Medulla oblongata (tissue), 1 donor: ENCODE measurements around the gene RGL3.
A peak's percentile ranks its signal among the peaks of the same experiment; 100 is the strongest.
"Not testable (repeated sequence)": the region's sequence is repeated elsewhere in the genome, so short reads cannot be mapped to it uniquely, and the experiment has no call there.

Source experiments
- DNase-seq: peaks from one replicate; pipeline ENCODE4 v3.0.0-alpha.2; 2015; ENCODE audit errors: extremely low spot score

Gene RGL3

DNA sequence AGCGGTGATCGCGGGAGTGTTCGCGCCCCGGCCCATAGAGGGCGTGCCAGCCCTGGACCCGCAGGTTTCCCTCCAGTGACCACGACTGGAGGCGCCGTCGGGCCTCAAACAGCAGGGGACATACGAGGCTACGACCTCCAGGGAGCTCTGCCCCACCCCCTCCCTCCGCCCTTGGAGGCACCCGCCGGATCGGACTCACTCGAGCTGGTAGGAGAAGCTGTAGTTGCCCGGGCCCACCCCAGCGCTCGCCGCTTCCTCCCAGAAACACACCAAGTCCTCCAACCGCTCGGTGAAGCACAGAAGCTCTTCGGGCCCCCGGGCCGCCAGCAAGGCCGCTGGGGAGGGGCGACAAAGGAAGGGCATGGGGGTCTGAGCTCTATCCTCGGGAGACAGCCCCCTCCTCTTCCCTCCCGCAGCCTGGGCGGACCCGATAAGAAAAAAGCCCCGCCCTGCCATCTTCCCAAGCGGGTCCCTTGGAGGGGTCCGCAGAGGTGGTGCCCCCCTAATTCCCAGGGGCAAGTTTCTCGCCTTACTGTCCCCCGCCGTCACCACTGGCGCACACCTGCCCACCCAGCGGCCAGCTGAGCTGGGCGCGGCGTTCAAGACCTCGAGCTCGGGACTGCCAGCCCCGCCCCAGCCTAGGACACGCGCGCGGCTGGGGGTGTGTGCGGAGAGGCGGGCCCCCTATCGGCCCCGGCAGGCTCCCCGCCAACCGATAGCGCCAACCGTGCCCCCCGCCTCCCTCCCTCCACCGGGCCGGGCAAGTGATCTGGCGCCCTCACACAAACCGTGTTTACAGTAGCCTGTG, 36.0 kb downstream of the RGL3 start:
- DNase-seq: peak; percentile 14

DNA sequence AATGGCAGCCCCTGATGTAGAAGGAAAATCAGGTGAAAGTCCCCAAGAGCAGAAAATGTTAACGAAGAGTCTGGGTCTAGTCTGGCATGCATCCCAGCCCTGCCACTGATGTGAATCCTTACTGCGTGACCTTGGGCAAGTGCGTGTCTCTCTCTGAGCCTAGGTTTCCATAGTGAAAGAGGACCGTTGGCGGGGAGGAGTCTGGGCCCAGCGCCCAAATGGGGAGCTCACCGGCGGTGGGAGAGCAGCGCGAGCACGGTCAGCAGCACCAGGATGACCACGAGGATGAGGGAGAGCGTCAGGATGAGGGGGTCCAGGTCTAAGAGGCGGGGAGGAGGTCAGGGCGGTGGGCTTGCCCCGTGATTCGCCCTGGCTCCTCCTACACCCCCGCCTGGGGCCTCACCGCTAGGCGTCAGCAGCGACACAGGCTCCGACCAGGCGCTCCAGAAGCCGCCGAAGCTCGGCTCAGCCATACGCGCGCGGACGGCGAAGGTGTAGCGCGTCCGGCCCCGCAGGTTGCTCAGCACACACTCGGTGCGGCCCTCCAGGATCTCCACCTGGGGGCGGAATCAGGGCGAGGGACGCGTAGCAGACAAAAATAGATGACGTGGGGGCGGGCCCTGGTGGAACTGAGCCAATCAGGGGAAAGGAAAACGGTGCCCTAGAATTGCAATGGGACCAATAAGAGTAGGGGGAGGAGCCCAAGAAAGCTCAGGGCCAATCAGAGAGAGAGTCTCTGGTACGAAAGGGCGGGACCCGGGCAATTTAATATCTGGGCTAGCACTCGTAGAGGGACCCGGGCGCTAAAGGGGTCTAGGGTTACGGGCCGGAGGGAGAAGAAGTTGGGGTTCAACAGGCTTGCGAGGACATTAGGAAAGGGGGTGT, 38.2 kb downstream of the RGL3 start:
- peak; percentile 98 for DNase-seq

DNA sequence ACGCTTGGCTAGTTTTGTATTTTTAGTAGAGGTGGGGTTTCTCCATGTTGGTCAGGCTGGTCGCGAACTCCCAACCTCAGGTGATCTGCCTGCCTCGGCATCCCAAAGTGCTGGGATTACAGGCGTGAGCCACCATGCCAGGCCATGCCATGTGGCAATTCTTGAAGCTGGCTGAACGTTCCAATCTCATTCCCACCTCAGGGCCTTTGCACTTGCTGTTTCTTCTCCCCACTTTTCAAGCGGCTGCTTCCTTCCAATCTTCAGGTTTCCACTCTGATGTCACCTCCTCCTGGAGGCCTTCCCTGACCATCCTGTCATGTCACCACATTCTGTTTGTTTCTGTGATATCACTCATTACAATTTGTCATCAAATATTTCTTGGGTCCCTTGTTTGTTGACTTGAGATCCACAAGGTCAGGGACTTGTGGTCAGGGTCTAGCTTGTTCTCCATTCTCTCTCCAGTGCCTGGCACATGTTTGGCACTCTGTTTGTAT, 39.2 kb downstream of the RGL3 start:
- DNase-seq: no peak

DNA sequence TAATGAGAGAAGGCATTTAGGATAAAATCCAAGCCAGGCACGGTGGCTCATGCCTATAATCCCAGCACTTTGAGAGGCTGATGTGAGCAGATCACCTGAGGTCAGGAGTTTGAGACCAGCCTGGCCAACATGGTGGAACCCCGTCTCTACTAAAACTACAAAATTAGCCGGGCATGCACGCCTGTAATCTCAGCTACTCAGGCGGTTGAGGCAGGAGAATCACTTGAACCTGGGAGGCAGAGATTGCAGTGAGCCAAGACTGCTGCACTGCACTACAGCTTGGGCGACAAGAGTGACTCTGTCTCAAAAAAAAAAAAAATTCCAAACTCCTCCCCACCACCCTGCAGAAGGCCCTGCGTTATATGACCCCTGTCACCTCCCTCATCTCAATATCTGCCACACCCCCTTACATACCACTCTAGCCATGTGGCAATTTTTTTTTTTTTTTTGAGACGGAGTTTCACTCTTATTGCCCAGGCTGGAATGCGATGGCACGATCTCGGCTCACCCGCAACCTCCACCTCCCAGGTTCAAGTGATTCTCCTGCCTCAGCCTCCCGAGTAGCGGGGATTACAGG, 39.8 kb downstream of the RGL3 start:
- DNase-seq: not testable (repeated sequence)

DNA sequence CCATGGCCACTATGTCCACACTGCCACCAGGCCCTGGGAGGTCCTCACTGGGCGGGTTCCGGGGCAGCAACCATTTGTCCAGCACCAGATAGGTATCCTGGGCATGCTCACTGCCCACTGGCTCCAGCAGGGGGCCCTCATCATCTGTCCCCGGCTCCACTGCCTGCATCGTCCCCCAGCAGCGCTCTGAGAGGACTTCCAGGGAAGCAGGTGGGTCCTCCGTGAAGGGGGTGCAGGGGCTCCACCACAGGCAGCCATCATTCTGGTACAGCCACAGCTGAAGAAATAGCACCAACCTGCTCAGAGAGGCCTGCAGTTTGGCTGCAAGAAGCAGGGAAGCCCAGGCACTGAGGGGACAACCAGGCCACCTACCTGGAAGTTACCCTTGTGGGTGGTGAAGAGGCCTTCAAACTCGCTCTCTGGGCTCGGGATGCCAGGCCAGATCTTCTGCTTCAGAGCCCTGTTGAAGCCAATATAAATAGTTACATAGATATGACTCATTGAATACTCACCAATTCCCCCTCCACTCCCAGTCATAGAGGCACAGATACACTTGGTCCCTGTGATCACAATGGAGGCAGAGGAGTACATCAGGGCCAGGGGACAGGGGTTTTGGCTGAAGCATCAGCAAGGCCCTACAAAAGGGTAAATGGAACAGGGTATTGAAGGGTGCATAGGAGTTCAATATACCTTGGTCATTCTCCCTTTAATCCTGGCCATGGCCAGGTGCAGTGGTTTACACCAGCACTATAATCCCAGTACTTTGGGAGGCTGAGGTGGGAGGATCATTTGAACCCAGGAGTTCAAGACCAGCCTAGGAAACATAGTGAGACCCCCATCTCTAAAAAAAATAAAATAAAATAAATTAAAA, 40.6 kb downstream of the RGL3 start:
- peak; percentile 38 for DNase-seq

DNA sequence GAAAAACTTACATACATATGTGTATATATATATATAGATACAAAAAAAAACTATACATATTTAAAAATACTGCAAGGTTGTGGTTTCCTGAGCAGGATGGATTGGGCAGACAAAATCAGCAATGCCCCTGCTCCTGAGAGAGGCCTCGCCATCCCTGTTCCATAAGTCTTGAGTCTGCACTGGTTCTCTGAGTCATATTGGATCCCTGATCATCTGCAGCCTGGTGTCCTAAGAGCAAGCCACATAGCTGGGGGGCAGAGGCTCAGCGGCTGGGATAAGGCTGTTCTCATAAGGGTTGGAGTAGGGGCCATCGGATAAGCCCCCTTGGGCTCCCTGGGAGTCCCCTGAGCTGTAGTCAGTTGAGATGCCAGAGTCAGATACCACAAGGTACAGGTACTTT, 41.4 kb downstream of the RGL3 start:
- DNase-seq: no peak

DNA sequence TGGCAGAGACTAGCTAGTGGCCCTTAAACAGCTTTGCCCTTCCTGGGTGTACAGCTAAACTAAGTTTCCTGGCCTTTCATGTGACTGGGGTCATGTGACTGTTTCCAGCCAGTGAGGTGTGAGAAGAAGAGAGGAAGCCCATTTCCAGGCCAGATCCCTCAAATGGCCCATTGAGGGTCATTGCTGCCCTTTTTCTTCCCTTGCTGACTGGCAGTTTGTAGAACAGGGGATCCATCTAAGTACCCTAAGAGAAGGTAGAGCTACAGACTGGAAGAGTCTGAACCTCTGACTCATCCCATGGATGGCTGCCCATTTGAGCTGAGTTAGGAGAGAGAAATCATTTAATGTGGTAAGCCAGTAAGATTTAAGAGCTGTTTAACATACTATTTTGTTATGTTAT, 41.9 kb downstream of the RGL3 start:
- peak; percentile 57 for DNase-seq

DNA sequence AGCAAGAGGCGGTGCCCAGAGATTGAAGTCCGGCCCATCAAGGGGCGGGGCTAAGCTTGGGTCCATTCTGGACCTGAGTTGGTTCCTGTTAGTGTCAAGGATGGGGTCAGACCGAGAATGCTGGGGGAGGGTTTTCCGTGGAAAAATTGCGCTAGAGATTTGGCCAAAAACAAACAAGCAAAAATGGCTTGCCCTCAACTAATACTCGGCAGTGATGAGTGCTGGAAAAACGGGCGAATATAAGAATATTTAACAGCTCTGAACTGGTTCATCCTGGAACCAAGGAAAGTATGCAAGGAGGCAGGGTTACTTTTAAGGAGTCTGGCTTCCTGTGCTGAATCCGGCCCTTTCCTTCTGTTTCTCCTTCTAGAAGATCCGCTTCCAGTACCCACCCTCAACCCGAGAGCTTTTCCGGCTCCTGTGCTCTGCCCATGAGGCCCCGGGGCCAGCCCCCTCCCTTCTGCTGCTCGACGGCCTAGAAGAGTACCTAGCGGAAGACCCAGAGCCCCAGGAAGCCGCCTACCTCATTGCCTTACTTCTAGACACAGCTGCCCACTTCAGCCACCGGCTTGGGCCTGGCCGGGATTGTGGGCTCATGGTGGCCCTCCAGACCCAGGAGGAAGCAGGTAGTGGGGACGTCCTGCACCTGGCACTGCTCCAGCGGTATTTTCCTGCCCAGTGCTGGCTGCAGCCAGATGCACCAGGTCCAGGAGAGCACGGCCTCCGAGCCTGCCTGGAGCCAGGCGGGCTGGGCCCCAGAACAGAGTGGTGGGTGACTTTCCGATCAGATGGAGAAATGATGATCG, 43.8 kb downstream of the RGL3 start:
- no peak for DNase-seq

DNA sequence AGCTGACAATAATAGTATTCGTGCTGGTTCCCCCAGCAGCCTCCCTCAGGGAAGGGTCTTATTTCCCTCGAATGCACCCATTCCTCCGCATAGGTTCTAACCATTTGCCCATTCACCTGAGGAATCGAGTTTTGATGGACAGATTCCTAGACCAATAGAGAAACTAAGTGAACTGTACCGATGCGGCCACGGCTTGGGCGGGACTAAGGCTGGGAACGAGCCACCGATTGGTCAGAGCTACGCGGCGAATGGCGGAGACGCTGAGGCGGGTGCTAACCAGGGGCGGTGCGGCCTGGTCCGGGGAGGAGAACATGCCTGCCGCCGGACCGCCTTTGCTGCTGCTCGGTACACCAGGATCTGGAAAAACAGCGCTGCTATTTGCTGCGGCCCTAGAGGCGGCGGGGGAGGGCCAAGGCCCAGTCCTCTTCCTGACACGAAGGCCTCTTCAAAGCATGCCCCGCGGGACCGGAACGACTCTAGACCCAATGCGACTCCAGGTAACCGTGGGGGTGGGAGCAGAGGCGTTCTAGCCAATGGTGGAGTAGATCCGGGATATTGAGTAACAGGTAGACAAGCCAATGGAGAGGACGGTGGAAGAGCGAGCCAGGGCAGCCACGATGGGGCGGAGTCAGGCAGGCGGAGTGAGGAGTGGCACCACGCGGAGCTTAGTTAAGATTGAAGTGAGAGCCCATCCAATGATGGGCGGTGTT, 44.5 kb downstream of the RGL3 start, which contains the start of gene SWSAP1:
TSS of gene SWSAP1 (plus strand) at position 234 of the 710 bp plus-strand sequence. CDS start at position 249, 15 bp downstream.
- DNase-seq: peak; percentile 100

DNA sequence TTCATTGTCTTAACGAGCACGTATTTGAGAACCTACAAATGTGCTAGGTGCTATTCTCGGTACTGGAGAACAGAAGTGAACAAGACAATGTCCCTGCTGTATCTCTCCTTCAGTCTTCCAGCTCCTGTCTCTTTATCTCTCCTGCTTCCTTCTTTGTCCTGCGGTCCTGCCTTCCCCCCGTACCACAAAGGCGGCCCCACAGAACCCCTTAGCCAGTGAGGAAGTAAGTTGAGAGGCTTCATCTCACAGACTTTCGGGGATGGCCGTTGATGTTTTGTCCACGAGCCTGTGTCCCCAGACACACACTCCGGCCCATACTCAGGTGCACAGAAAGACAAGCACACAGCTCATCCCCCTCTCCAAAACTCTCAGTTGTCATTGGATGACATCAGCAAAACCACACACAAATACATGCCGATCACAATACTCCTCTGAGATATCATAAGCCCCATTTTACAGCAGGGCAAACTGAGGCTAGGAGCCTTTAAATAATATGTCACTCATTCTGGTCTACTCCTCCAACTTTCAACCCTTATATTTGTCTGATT, 45.2 kb downstream of the RGL3 start:
- peak; percentile 30 for DNase-seq

DNA sequence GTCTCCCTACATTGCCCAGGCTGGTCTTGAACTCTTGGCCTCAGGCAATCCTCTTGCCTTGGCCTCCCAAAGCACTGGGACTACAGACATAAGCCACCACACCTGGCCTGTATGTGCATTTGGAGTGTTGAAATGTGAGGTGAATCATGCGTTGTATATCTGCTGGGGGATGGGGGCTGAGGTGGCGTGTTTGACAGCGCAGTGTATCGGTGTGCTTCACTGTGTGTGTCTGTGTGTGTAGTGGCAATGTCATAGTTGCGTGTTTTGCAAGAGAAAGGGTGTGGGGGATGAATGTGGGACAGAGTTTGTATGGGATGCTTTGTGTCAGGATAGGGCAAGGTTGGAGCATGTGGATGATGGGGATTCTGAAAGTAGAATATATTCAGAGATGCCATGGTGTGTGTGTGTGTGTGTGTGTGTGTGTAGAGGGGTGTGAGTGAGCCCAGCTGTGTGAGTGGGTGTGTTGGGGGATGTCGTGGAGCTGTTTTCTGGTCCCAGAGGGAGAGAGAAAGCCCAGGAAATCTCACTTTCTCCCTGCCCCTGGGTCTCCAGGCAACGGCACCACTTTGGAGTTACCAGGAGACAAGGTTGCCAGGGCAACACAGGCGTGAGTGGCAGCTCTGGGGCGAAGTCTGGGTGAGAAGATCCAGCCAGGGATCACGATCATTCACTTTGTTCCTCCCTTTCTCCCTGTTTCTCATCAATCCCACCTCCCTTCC, 45.8 kb downstream of the RGL3 start:
- peak; percentile 80 for DNase-seq

DNA sequence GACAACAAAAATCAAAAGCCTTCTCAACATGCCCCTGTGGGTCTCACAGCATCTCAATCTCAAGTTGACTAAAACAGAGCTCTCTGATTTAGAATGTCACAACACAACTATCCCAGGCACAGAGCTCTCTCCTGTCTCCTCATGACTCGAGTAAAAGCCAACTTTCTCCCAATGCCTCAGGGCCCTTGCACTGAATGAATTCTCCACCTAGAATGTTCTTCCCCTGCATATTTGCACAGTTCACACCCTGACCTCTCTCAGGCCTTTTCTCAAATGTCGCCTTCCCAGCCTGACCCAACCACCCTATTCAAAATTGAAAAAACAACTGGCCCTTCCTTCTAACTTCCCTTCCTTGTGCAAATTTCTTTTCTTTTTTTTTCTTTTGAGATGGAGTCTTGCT, 48.4 kb downstream of the RGL3 start:
- no peak for DNase-seq

DNA sequence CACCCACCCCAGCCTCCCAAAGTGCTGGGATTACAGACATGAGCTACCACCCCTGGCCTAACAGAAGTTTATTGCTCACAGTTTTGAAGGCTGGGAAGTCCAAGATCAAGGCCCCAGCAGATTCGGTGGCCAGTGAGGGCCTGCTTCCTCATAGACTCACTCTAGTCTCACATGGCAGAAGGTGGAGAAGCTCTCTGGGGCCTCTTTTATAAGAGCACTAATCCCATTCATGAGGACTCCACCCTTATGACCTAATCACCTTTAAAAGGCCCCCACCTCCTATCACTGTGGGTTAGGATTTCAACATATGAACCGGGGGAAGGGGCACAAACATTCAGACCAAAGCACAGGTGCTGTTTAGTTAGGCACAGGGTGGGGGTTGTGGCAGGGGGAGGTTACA, 51.6 kb downstream of the RGL3 start:
- no peak for DNase-seq

DNA sequence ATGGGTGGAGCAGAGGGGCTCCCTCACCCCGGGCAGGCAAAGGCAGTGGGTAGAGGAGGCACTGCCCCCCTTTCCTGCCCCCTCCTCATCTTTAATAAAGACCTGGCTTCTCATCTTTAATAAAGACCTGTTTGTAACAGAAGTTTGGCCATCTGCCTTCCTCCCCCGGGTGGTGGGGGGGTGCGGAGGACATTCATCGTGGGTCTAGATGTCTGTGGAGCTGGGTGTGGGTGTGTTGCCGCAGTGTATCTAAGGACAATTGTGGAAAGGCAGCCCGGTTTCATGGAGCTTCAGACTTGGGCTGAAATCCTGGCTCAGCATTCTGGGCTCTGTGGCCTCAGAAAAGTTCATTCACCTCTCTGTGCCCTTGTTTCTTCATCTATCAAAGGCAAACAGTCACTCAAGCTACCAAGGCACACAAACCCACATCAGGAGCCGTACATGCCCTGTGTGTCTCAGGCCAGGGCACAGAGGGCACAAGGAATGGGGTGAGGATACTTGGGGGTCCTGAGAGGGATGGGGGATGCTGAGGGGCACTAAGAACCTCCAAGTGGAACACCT, 53.5 kb downstream of the RGL3 start:
- no peak for DNase-seq

DNA sequence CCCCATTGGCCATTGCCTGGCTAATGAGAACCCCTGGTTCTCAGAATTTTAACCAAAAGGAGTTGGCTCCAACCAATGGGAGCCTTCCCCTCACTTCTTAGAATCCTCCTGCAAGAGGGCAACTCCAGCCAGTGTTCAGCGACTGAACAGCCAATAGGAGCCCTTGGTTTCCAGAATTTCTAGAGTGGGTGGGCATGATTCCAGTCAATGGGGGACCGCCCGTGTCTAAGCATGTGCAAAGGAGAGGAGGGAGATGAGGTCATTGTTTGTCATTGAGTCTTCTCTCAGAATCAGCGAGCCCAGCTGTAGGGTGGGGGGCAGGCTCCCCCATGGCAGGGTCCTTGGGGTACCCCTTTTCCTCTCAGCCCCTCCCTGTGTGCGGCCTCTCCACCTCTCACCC, 54.2 kb downstream of the RGL3 start:
- no peak for DNase-seq

DNA sequence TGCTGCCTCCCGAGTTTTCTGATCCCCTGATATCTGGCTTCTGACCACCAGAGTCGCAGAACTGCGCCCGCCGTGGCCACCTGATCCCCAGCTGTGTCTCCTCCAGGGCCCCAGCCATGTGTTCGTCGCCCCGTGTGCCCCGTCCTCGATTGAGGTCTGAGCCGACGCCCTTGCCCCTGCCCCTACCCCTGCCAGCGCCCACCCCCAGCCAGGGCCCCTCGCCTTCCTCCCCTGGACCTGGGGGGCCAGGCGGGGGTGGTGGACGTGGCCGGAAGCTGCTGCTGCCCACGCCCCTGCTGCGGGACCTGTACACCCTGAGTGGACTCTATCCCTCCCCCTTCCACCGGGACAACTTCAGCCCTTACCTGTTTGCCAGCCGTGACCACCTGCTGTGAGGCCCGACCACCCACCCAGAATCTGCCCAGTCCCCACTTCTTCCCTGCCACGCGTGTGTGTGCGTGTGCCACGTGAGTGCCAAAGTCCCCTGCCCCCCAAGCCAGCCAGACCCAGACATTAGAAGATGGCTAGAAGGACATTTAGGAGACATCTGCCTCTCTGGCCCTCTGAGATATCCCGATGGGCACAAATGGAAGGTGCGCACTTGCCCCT, 54.7 kb downstream of the RGL3 start:
- DNase-seq: no peak

DNA sequence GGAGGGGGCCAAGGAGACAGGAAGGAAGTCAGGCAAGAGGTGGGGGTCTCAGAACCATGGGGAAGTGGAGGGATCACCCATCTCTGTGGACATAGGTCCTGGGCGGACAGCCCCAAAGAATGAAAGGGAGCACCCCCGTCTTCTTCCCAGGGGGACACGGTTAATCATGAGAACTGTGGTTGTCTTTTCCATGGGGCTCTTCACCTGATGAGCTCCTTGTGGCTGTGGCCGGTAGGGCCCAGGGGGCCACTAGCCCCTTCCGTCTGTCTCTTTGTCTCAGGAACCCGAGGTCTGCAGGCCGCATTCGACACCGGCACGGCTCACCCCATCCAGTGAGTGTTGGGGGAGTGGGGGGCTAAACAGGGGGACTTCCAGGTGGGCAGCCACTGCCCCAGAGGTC, 55.2 kb downstream of the RGL3 start:
- DNase-seq: no peak
